Astrocyte of the cerebellum (primary cell): ENCODE data around the gene KCNIP3.

ENCODE experiments used
- DNase-seq: peaks from one replicate; pipeline ENCODE4 v3.0.0-alpha.2; 2011; ENCODE audit warnings: low read depth
- H3K4me3 ChIP-seq: 2 replicates; pipeline ENCODE4 v1.5.1; 2011; ENCODE audit warnings: mild to moderate bottlenecking, low read depth, low read length, moderate library complexity
- CTCF ChIP-seq: IDR thresholded peaks from 2 replicates; pipeline ENCODE4 v1.5.1; 2012; ENCODE audit warnings: low read length, low read depth, moderate library complexity, mild to moderate bottlenecking; ENCODE audit errors: missing control alignments
- in situ Hi-C: cut with HindIII; loops from 2 replicates; pipeline ENCODE4 v1.10.0; 2017; ENCODE audit warnings: low sequenced_read_pairs

The KCNIP3 gene

GRCh38 chr2:95278637-95279225 lies 18.4 kb upstream of the KCNIP3 start:
- no peak overlapping the region for H3K4me3 ChIP-seq
- in situ Hi-C loops = no loop called here
- TF ChIP-seq CTCF = no peak
- DNase-seq = no peak

- TF ChIP-seq CTCF = no peak
- H3K4me3 ChIP-seq = no peak overlapping the region
- in situ Hi-C loops = no loop called here
- no peak for DNase-seq
Observed at GRCh38 chr2:95279435-95280035, 17.6 kb upstream of the KCNIP3 start.

- TF ChIP-seq CTCF = no peak
- in situ Hi-C loops = no loop called here
- no peak for DNase-seq
- no peak overlapping the region for H3K4me3 ChIP-seq
Observed at GRCh38 chr2:95281071-95281470, 16.1 kb upstream of the KCNIP3 start.

- in situ Hi-C loops = no loop called here
Observed at GRCh38 chr2:95281786-95282185, 15.4 kb upstream of the KCNIP3 start.

GRCh38 chr2:95282458-95282857 lies 14.7 kb upstream of the KCNIP3 start:
- TF ChIP-seq CTCF = no peak
- H3K4me3 ChIP-seq = no peak overlapping the region
- in situ Hi-C loops = no loop called here
- DNase-seq = no peak

More at GRCh38 chr2:95281786-95282185, 15.4 kb upstream of the KCNIP3 start:
- no peak for DNase-seq
- TF ChIP-seq CTCF = no peak
- no peak overlapping the region for H3K4me3 ChIP-seq

GRCh38 chr2:95283562-95283961 lies 13.6 kb upstream of the KCNIP3 start:
- in situ Hi-C loops = no loop called here
- DNase-seq = no peak
- no peak overlapping the region for H3K4me3 ChIP-seq
- TF ChIP-seq CTCF = no peak
